CD4-positive, alpha-beta T cell treated with Interleukin-15 for 4 hours (primary cell): Measurements from ENCODE around the gene SCN3A.

Experiments used
- DNase-seq: peaks from one replicate; pipeline ENCODE4 v3.0.0-alpha.2; 2020; ENCODE audit warnings: low spot score

SCN3A gene

DNA sequence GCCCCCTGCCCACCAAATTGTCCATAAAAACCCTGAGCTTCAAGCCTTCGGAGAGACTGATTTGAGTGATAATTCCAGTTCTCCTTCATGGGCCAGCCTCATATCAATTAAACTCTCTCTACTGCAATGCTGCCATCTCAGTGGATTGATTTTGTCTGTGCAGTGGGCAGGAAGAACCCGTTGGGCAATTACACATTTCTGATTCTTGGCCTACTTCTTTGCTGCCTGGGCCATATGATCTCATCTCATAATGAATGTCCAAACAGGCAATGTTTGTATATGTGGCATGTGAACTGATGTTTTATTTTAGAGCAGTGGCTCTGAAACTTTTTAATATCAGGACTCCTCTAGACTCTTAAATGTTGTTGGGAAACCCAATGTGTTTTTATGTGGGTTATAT lies 147.3 kb downstream of the SCN3A start:
- DNase-seq: no peak

DNA sequence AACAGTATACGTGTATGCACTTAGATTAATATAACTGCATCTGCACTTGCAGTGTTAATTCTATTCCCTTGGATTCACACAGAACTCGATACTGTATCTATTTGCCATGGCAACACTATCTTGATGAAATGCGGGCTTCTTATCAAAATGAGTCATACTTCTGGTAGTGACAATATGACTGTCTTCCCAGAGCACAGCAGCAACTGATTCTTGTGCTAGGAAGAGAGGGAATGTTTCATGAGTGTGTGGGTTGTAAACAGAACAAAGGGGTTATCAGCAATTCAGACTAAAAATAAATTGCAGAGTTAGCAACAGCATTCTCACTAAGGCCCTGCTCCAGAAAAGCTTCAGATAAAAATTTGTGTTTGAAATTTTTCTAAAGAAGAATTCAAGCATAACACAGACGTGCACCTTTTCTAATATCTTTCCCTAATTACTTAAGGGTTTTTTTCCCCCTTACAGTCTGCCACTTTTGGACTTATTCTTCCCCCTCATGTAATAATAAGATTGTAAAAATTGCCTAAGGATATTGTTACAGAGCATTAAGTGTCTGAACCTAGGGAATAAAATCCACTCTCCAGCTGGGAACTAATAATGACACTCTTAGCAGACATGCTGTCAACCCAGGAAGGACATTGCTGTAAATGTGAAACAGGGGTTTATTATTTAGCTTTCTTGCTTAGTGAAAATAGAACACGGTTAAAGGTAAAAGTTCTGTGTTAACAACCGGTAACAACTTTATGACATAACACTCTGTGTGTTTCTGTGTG lies 148.6 kb downstream of the SCN3A start:
- DNase-seq: no peak

DNA sequence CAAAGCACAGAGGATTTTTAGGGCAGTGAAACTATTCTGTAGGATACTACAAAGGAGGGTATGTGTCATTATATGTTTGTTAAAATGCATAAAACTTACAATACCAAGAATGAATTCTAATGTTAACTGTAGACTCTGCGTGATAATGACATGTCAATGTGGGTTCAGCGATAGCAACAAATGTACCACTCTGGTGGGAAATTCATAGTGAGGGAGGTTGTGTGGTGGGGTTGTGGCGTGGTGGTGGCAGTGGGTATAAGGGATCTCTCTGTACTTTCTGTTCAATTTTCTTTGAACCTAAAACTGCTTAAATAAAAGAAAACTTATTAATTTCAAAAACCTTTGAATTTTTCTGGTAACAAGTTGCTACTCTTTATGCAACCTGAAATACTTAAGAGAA lies 149.2 kb downstream of the SCN3A start:
- no peak for DNase-seq

DNA sequence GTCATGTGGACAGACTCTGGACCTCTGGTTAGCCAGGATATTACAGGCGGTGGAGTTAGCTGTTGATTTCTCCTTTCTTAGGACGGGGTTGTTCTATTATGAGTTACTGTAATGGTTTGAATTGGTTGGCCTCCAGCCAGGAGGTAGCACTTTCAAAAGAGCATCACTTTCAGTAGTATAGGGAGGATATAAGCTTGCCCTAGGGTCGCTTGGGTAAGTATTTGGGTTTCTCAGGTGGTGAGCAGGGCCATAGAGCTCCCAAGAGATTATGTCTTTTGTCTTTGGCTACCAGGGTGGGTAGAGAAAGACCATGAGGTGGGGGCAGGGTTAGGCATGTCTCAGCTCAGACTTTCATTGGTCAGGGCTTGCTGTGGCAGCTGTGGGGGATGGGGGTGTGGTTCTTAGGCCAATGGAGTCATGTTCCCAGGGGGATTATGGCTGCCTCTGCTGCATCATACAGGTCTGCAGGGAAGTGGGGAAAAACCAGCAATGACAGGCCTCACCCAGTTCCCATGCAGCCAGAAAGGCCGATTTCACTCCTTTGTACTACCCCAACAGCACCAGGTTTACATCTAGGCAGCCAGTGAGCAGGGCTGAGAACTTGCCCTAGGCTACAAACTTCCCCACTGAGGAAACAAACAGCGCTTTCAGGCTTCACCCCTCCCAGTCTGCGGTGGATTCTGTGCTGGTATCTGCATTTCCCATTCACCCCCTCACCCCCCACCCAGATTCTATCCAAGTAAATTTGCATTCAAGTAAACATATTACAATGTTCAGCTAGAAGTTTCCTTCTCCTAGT lies 159.1 kb downstream of the SCN3A start:
- DNase-seq: no peak
